Lower leg skin (tissue), 3 donors: ENCODE measurements around the gene LRRC37B.
"Not testable (repeated sequence)": the region's sequence is repeated elsewhere in the genome, so short reads cannot be mapped to it uniquely, and the experiment has no call there.

Experiments used
- POLR2A ChIP-seq, 2 donors: fragments of 450-650 bp; IDR thresholded peaks; one replicate each; pipeline ENCODE4 v1.6.1; 2016 to 2017; ENCODE audit warnings: antibody characterized with exemption in 2 of 2, mild to moderate bottlenecking in 1 of 2, moderate library complexity in 1 of 2
- TF ChIP-seq, protein P1 (sequence below), 3 donors: fragments of 450-650 bp; IDR thresholded peaks; one replicate each; pipeline ENCODE4 v1.5.1; 2016; ENCODE audit warnings: antibody characterized with exemption in 3 of 3, mild to moderate bottlenecking in 3 of 3, moderate library complexity in 2 of 3

DNA sequence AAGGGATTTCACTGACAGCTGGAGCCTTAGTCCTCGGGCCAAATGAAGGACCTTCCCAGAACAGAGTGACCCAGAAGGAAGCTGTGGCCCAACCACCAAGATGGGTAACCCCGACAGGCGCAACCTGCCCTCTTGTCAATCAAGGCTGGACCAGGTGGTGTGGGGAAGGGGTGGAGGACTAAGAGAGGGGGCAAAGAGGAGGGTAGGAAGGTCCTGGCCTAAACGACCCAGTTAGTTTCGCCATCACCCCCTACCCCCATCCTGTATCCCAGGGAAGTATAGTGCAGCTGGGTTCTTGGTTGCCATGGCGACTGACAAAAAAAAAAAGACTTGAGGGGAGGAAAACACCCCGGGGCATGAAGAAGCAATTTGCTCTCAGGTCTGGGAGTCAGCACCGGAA is 54.7 kb downstream of the LRRC37B start:
- TF ChIP-seq, protein P1, sequence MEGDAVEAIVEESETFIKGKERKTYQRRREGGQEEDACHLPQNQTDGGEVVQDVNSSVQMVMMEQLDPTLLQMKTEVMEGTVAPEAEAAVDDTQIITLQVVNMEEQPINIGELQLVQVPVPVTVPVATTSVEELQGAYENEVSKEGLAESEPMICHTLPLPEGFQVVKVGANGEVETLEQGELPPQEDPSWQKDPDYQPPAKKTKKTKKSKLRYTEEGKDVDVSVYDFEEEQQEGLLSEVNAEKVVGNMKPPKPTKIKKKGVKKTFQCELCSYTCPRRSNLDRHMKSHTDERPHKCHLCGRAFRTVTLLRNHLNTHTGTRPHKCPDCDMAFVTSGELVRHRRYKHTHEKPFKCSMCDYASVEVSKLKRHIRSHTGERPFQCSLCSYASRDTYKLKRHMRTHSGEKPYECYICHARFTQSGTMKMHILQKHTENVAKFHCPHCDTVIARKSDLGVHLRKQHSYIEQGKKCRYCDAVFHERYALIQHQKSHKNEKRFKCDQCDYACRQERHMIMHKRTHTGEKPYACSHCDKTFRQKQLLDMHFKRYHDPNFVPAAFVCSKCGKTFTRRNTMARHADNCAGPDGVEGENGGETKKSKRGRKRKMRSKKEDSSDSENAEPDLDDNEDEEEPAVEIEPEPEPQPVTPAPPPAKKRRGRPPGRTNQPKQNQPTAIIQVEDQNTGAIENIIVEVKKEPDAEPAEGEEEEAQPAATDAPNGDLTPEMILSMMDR (IDR thresholded peaks at IDR 0.05) = not testable (repeated sequence)
- not testable (repeated sequence) for TF ChIP-seq POLR2A (IDR thresholded peaks at IDR 0.05)
